Measurements from ENCODE around the gene OVAAL. TPM values are rescaled to one million over a fixed set of nuclear protein-coding genes. Genes with fewer than 3 reads are reported as not detected.

OVAAL gene
- total and polyA plus RNA-seq, 2 experiments from 2014 or later = not detected

GRCh38 chr1:180603223-180603849 is 44.6 kb downstream of the OVAAL start:
- Histone ChIP-seq H2AFZ (no peak overlapping the region), H3K9me3 (ENCODE audit: low read depth) (no peaks in the 10 kb centered on the region), H3F3A (ENCODE audit: insufficient read depth) (no peaks in the 10 kb centered on the region), H3K4me1 (ENCODE audit: insufficient read depth) (no peaks in the 10 kb centered on the region), H3K9me2 (ENCODE audit: insufficient read depth) (peaks cover 3% of the 10 kb centered on the region; the same call in 1 of the 2 replicates), H3K4me3 (no peak overlapping the region), H3K27me3 (replicated peaks; ENCODE audit: insufficient read depth) (0 out of 2 replicates have a peak, but pooled peaks cover 3% of the 10 kb centered on the region), H3K4me2 (ENCODE audit: unreplicated experiment) (no peak overlapping the region), H3K9ac (no peak overlapping the region), H3K36me3 (ENCODE audit: low read depth) (no peaks in the 10 kb centered on the region), H3K79me2 (ENCODE audit: insufficient read depth) (no peaks in the 10 kb centered on the region), H3K27ac (no peak overlapping the region), H4K20me1 (ENCODE audit: insufficient read depth) (no peaks in the 10 kb centered on the region)
- TF ChIP-seq EZH2phosphoT487 (IDR thresholded peaks at IDR 0.05; ENCODE audit: insufficient read depth, low read depth) = no peak
- no peak for TF ChIP-seq EZH2 (IDR thresholded peaks at IDR 0.05; ENCODE audit: insufficient read depth, poor library complexity, severe bottlenecking)
- no peak for DNase-seq
- in situ Hi-C loops (cut with MboI) = no loop called here
- 56 to 75% methylated on average over 6 of the region's 6 CpGs for WGBS, 2 experiments (ENCODE audit: low coverage in 1 of 2, low lambda C conversion rate in 2 of 2, missing lambda C conversion rate in 2 of 2)

DNA sequence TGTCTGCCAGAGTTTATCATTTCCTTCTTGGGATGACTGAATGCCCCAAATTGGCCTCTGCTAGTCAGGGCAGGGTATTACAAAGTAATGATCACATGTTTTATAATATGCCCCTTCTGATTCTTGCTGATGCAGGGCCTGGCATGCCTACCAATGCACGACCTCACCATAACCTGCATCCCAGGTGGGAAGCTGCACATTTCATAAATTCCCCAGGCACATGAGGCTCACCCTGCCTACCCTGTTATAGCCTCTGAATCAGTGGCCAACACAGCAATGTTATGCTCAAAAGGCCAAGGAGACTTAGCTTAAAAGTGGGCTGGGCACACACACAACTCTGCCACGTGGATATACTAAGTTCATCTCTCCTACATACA is 45.1 kb downstream of the OVAAL start:
- Histone ChIP-seq H2AFZ (no peak overlapping the region), H3K4me2 (ENCODE audit: unreplicated experiment) (no peak overlapping the region), H3K36me3 (ENCODE audit: low read depth) (no peaks in the 10 kb centered on the region), H3F3A (ENCODE audit: insufficient read depth) (no peaks in the 10 kb centered on the region), H3K9ac (no peak overlapping the region), H3K27me3 (replicated peaks; ENCODE audit: insufficient read depth) (0 out of 2 replicates have a peak, but pooled peaks cover under 1% of the 10 kb centered on the region), H3K4me3 (no peak overlapping the region), H3K79me2 (ENCODE audit: insufficient read depth) (no peaks in the 10 kb centered on the region), H3K9me3 (ENCODE audit: low read depth) (no peaks in the 10 kb centered on the region), H3K4me1 (ENCODE audit: insufficient read depth) (no peaks in the 10 kb centered on the region), H4K20me1 (ENCODE audit: insufficient read depth) (no peaks in the 10 kb centered on the region), H3K9me2 (ENCODE audit: insufficient read depth) (peaks cover 3% of the 10 kb centered on the region; the same call in 1 of the 2 replicates), H3K27ac (no peak overlapping the region)
- in situ Hi-C loops (cut with MboI) = no loop called here
- no peak for TF ChIP-seq EZH2phosphoT487 (IDR thresholded peaks at IDR 0.05; ENCODE audit: insufficient read depth, low read depth)
- no peak for TF ChIP-seq EZH2 (IDR thresholded peaks at IDR 0.05; ENCODE audit: insufficient read depth, poor library complexity, severe bottlenecking)
- 20 to 21% methylated on average over 2 of the region's 2 CpGs for WGBS, 2 experiments (ENCODE audit: low coverage in 1 of 2, low lambda C conversion rate in 2 of 2, missing lambda C conversion rate in 2 of 2)
- no peak for DNase-seq

DNA sequence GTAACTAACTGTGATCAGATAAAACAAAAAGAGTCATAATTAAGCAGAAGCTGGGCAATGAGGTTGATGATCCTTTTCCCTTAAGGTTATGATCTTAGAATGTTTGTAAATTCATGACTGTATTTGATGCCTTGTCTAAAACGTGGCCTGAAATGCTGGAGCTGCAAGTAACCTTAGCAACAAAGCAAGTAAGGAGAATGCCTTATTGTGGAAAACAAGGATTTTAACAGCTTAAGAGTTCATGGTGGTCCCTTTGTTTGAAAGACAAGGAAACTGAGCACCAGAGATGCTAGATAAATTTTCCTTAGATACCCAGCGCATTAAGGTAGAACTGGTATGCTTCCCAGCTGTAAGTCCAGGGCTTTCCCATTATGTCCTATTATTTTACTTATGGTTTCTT is 47.4 kb downstream of the OVAAL start:
- no peak for DNase-seq
- Histone ChIP-seq H4K20me1 (ENCODE audit: insufficient read depth) (no peaks in the 10 kb centered on the region), H3K4me3 (no peak overlapping the region), H3K9me3 (ENCODE audit: low read depth) (no peaks in the 10 kb centered on the region), H3K4me2 (ENCODE audit: unreplicated experiment) (no peak overlapping the region), H3K9ac (no peak overlapping the region), H3K79me2 (ENCODE audit: insufficient read depth) (no peaks in the 10 kb centered on the region), H2AFZ (no peak overlapping the region), H3F3A (ENCODE audit: insufficient read depth) (no peaks in the 10 kb centered on the region), H3K27me3 (replicated peaks; ENCODE audit: insufficient read depth) (no peaks in the 10 kb centered on the region), H3K27ac (no peak overlapping the region), H3K4me1 (ENCODE audit: insufficient read depth) (peaks cover 12% of the 10 kb centered on the region), H3K36me3 (ENCODE audit: low read depth) (no peaks in the 10 kb centered on the region), H3K9me2 (ENCODE audit: insufficient read depth) (peaks cover 3% of the 10 kb centered on the region; the same call in 1 of the 2 replicates)
- 44 to 49% methylated on average over 2 of the region's 2 CpGs for WGBS, 2 experiments (ENCODE audit: low coverage in 1 of 2, low lambda C conversion rate in 2 of 2, missing lambda C conversion rate in 2 of 2)
- no peak for TF ChIP-seq EZH2phosphoT487 (IDR thresholded peaks at IDR 0.05; ENCODE audit: insufficient read depth, low read depth)
- TF ChIP-seq EZH2 (IDR thresholded peaks at IDR 0.05; ENCODE audit: insufficient read depth, poor library complexity, severe bottlenecking) = no peak
- in situ Hi-C loops (cut with MboI) = no loop called here

- Histone ChIP-seq H2AFZ (peak overlapping the region; percentile 87), H3K27ac (peak overlapping the region; percentile 22), H3K79me2 (ENCODE audit: insufficient read depth) (no peaks in the 10 kb centered on the region)
Measured at GRCh38 chr1:180609643-180610555, 51.1 kb downstream of the OVAAL start.

More at GRCh38 chr1:180609643-180610555, 51.1 kb downstream of the OVAAL start:
- Histone ChIP-seq H3K27me3 (replicated peaks; ENCODE audit: insufficient read depth) (no peaks in the 10 kb centered on the region), H3F3A (ENCODE audit: insufficient read depth) (no peaks in the 10 kb centered on the region), H3K4me3 (no peak overlapping the region), H3K9ac (no peak overlapping the region), H4K20me1 (ENCODE audit: insufficient read depth) (no peaks in the 10 kb centered on the region), H3K9me3 (ENCODE audit: low read depth) (no peaks in the 10 kb centered on the region), H3K9me2 (ENCODE audit: insufficient read depth) (peaks cover 3% of the 10 kb centered on the region; the same call in 1 of the 2 replicates), H3K4me1 (ENCODE audit: insufficient read depth) (peaks cover 12% of the 10 kb centered on the region), H3K36me3 (ENCODE audit: low read depth) (no peaks in the 10 kb centered on the region), H3K4me2 (ENCODE audit: unreplicated experiment) (no peak overlapping the region)
- TF ChIP-seq EZH2 (IDR thresholded peaks at IDR 0.05; ENCODE audit: insufficient read depth, poor library complexity, severe bottlenecking) = no peak
- DNase-seq = peak; percentile 54
- in situ Hi-C loops (cut with MboI) = no loop called here
- 21 to 28% methylated on average over 7 of the region's 7 CpGs for WGBS, 2 experiments (ENCODE audit: low coverage in 1 of 2, low lambda C conversion rate in 2 of 2, missing lambda C conversion rate in 2 of 2)
